HepG2 (cell line): Measurements from ENCODE around the gene SPSB1. TPM values are rescaled to one million over a fixed set of nuclear protein-coding genes. Genes with fewer than 3 reads are reported as not detected.

Source experiments
- ATAC-seq: fragments of 200-7000 bp; cut with Tn5 transposase; 3 replicates; pipeline ENCODE4 v1.9.1; 2020; ENCODE audit warnings: mild to moderate bottlenecking, moderate library complexity
- BruUV-seq: library from RNA; stranded (reverse); fragments of 400-500 nt; replicated peaks from 2 replicates; lab custom pipeline; 2021; lab: Mats Ljungman, UMichigan
- CTCF ChIA-PET: fragments of 300-600 bp; formaldehyde crosslinking; extraction: SDS; loops from one replicate; lab custom pipeline; 2021; ENCODE audit warnings: low total read pairs, inconsistent platforms, low intra/inter-chr PET ratio; lab: Yijun Ruan, JAX
- POLR2A ChIA-PET: fragments of 350-600 bp; sonication (Branson Sonifier 250); formaldehyde crosslinking; loops from one replicate; lab custom pipeline; 2020; ENCODE audit warnings: antibody characterized with exemption, inconsistent platforms; lab: Yijun Ruan, JAX
- DNase-seq: peaks from one replicate; pipeline ENCODE4 v3.0.0-alpha.2; 2015; ENCODE audit warnings: low spot score
- FAIRE-seq: peaks from 3 replicates; lab custom pipeline; 2011; peaks lifted over from hg19 to GRCh38; lab: Jason Lieb, UNC
- H2AFZ ChIP-seq: one replicate; pipeline ENCODE4 v1.6.1; 2011; ENCODE audit warnings: low read length, inconsistent platforms
- H3K27ac ChIP-seq: fragments of 300-600 bp; 3 replicates; pipeline ENCODE4 v1.8.0; 2011; ENCODE audit warnings: mixed run types, mild to moderate bottlenecking, mixed read lengths, low read length, inconsistent platforms; ENCODE audit not compliant: insufficient read depth; ENCODE audit errors: extremely low read length
- H3K27me3 ChIP-seq, 2 experiments: fragments of 200-600 bp in 1 of 2; 2 replicates in 1 of 2; 3 replicates in 1 of 2; pipeline versions ENCODE4 v1.6.0 to v1.8.0; 2011; ENCODE audit warnings: low read length in 2 of 2, mild to moderate bottlenecking in 2 of 2, moderate library complexity in 2 of 2, inconsistent platforms in 1 of 2; ENCODE audit not compliant: insufficient read depth in 2 of 2, control insufficient read depth in 1 of 2
- H3K36me3 ChIP-seq, 2 experiments: fragments of 200-600 bp in 1 of 2; replicated peaks in 1 of 2; 2 replicates in 1 of 2; 3 replicates in 1 of 2; pipeline versions ENCODE4 v1.5.1 to v1.8.0; 2011; ENCODE audit warnings: low read length in 2 of 2, inconsistent platforms in 1 of 2; ENCODE audit not compliant: insufficient read depth in 2 of 2, control insufficient read depth in 1 of 2
- H3K4me1 ChIP-seq: 2 replicates; pipeline ENCODE4 v1.5.1; 2012; ENCODE audit warnings: low read length, inconsistent platforms; ENCODE audit not compliant: insufficient read depth
- H3K4me2 ChIP-seq: 2 replicates; pipeline ENCODE4 v1.6.0; 2011; ENCODE audit warnings: low read depth, low read length, inconsistent platforms
- H3K4me3 ChIP-seq, 3 experiments: fragments of 200-600 bp in 1 of 3; sonication (generic), shearing (Covaris generic) in 1 of 3; replicated peaks in 1 of 3; 2 replicates each; pipeline ENCODE4 v1.5.1; 2011 to 2016; ENCODE audit warnings: low read length in 3 of 3, inconsistent platforms in 2 of 3, low read depth in 2 of 3, mild to moderate bottlenecking in 2 of 3, control low read depth in 1 of 3, mixed read lengths in 1 of 3; ENCODE audit not compliant: insufficient read depth in 1 of 3
- H3K79me2 ChIP-seq: one replicate; pipeline ENCODE4 v1.6.1; 2011; ENCODE audit warnings: low read length, inconsistent platforms; ENCODE audit not compliant: insufficient read depth
- H3K9ac ChIP-seq: 2 replicates; pipeline ENCODE4 v1.6.0; 2011; ENCODE audit warnings: mild to moderate bottlenecking, low read depth, low read length, inconsistent platforms; ENCODE audit not compliant: insufficient read depth
- H3K9me3 ChIP-seq: 2 replicates; pipeline ENCODE4 v1.5.1; 2012; ENCODE audit warnings: mild to moderate bottlenecking, low read length
- H4K20me1 ChIP-seq: 2 replicates; pipeline ENCODE4 v1.6.0; 2011; ENCODE audit warnings: inconsistent platforms, mild to moderate bottlenecking, low read length, moderate library complexity; ENCODE audit not compliant: insufficient read depth
- BRD4 ChIP-seq: sonication (generic); formaldehyde crosslinking; IDR thresholded peaks from 2 replicates; pipeline ENCODE4 v1.4.0; 2020; ENCODE audit warnings: missing genetic modification reagents
- KLF13 ChIP-seq: sonication (generic); formaldehyde crosslinking; IDR thresholded peaks from 2 replicates; pipeline ENCODE4 v1.4.0; 2020; ENCODE audit warnings: mild to moderate bottlenecking, missing genetic modification reagents
- SMYD3 ChIP-seq: sonication (generic); formaldehyde crosslinking; IDR thresholded peaks from 2 replicates; pipeline ENCODE4 v1.8.1; 2023; ENCODE audit warnings: mild to moderate bottlenecking, missing genetic modification reagents
- ZNF101 ChIP-seq: sonication (generic); formaldehyde crosslinking; IDR thresholded peaks from 2 replicates; pipeline ENCODE4 v1.4.0; 2020; ENCODE audit warnings: mild to moderate bottlenecking, low read depth, missing genetic modification reagents, borderline replicate concordance
- ZNF207 ChIP-seq: fragments of 450-650 bp; IDR thresholded peaks from 2 replicates; pipeline ENCODE4 v1.6.1; 2016; ENCODE audit warnings: antibody characterized with exemption, borderline replicate concordance
- ZNF501 ChIP-seq: sonication (generic); formaldehyde crosslinking; IDR thresholded peaks from 2 replicates; pipeline ENCODE4 v1.5.1; 2020; ENCODE audit warnings: mild to moderate bottlenecking, moderate library complexity, missing genetic modification reagents
- ZNF569 ChIP-seq: sonication (generic); formaldehyde crosslinking; IDR thresholded peaks from 2 replicates; pipeline ENCODE4 v1.5.0; 2020; ENCODE audit warnings: mild to moderate bottlenecking, missing genetic modification reagents, moderate library complexity, borderline replicate concordance
- ZNF883 ChIP-seq: sonication (generic); formaldehyde crosslinking; IDR thresholded peaks from 2 replicates; pipeline ENCODE4 v1.5.1; 2020; ENCODE audit warnings: mild to moderate bottlenecking, missing genetic modification reagents; ENCODE audit errors: not compliant biosample characterization
- WGBS: methylation state at CpG from one replicate; pipeline ENCODE4 v1.1.6; 2017; ENCODE audit warnings: low lambda C conversion rate; 5-methylcytosine and 5-hydroxymethylcytosine counted together
- in situ Hi-C: cut with HindIII; loops from 2 replicates; pipeline ENCODE4 v1.10.0; 2017; ENCODE audit warnings: low pct_unique_long_range_greater_than_20kb; ENCODE audit not compliant: extremely low pct_ligation_motif_present
- intact Hi-C: fragments of 100-400 bp; cut with micrococcal nuclease; formaldehyde crosslinking; loops from one replicate; pipeline ENCODE4 v1.10.0; 2022; ENCODE audit not compliant: unreplicated experiment
- polyA plus RNA-seq, 8 experiments: library from polyadenylated mRNA; depleted of rRNA in 3 of 8; stranded (reverse) in 7 of 8; unstranded in 1 of 8; fragments of >200 nt; fragmentation: Illumina TruSeq in 4 of 8; extraction: Trizol in 4 of 8; gene quantifications; 2 replicates each; pipeline versions ENCODE4 v1.2.1 to v1.2.3, GENCODE V29; 2011 to 2016; ENCODE audit warnings: low read depth in 4 of 8, missing spikeins in 1 of 8, mixed read lengths in 1 of 8; ENCODE audit not compliant: insufficient read depth in 1 of 8
- total RNA-seq, 5 experiments: library from RNA; depleted of rRNA; stranded (reverse); fragments of >200 nt; fragmentation: Illumina TruSeq; extraction: Trizol; gene quantifications; 2 replicates each; pipeline ENCODE4 v1.2.3, GENCODE V29; 2016; ENCODE audit warnings: low read depth in 1 of 5
- TF ChIP-seq, protein P1 (sequence below): IDR thresholded peaks from 2 replicates; pipeline ENCODE4 v1.6.1; 2016; ENCODE audit warnings: low read depth, borderline replicate concordance

The SPSB1 gene
- total and polyA plus RNA-seq, 2 of the 13 experiments (the other 11 are each of a cell fraction or from before 2014, with no cell fraction given): 5.0 to 8.0 TPM

DNA sequence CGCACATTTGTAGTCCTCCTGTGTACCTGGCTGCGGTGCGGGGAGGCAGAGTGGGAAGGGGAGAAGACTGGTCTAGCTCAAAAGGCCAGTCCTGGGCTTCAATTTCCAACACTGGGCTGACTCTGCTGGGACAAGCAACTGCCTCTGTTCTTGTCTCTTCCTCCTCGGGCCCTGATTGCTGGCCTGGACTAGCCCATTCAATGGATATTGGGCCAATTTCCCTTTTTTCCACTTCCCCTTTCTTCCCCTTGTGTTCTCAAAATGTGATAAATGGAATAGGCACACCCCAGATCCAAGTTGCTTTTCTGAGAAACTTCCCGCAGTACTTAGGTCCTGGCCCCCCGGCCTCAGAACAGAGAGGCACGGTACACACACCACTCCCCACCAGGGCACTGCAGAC lies 48.2 kb downstream of the SPSB1 start:
- no peaks in the 10 kb centered on the region for H4K20me1 ChIP-seq
- whole genome bisulfite sequencing: 98% methylated on average over 5 of the region's 7 CpGs
- H3K9ac ChIP-seq: no peak overlapping the region
- in situ Hi-C loops: no loop called here
- no peak for FAIRE-seq
- POLR2A ChIA-PET: no interaction called here
- no peak overlapping the region for H3K4me3 ChIP-seq
- CTCF ChIA-PET: no interaction called here
- no peaks in the 10 kb centered on the region for H3K36me3 ChIP-seq
- no peak for DNase-seq
- H3K27ac ChIP-seq: no peak overlapping the region
- intact Hi-C loops: no loop called here
- no peak for ATAC-seq
- no TSS peak for BruUV-seq
- H3K9me3 ChIP-seq: no peaks in the 10 kb centered on the region
- no peak for TF ChIP-seq ZNF883 (CRISPR knock-in tag)
- no peak for TF ChIP-seq SMYD3
- TF ChIP-seq ZNF207: no peak
- no peak for TF ChIP-seq KLF13 (CRISPR knock-in tag)
- no peak for TF ChIP-seq ZNF569
- TF ChIP-seq ZNF101 (CRISPR knock-in tag): no peak
- TF ChIP-seq, all 625 proteins: peak for 0
- no peaks in the 10 kb centered on the region for H3K27me3 ChIP-seq
- H3K4me2 ChIP-seq: no peak overlapping the region
- H2AFZ ChIP-seq: no peak overlapping the region
- no peaks in the 10 kb centered on the region for H3K79me2 ChIP-seq
- peaks cover 13% of the 10 kb centered on the region for H3K4me1 ChIP-seq

DNA sequence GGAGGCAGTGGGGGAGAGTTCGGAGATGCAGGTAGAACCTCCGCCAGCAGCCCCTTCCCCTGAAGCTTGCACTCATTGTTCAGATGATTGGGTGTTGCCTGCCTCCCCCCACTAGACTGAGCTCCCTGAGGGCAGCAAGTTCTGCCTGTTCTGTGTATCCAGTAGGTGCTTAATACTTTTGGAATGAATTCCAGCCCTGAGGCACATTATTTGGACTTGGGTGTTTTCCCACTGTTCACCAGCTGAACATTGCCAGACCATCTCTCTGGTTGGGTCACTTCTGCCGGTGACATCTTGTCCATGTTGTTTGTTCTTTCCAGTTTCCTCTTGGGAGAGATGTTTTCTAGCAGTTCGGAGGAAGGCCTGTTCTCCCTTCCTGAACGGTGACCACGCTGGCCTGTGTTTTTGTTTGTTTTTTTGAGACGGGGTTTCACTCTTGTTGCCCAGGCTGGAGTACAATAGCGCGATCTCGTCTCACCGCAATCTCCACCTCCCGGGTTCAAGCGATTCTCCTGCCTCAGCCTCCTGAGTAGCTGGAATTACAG lies 48.7 kb downstream of the SPSB1 start:
- no peak for ATAC-seq
- DNase-seq: no peak
- no TSS peak for BruUV-seq
- intact Hi-C loops (no loop called here), in situ Hi-C loops (no loop called here)
- no peak overlapping the region for H2AFZ ChIP-seq
- no peaks in the 10 kb centered on the region for H3K79me2 ChIP-seq
- no peaks in the 10 kb centered on the region for H3K27me3 ChIP-seq
- H4K20me1 ChIP-seq: 0 out of 2 replicates have a peak, but pooled peaks cover 2% of the 10 kb centered on the region
- FAIRE-seq: no peak
- no peak overlapping the region for H3K27ac ChIP-seq
- ChIA-PET CTCF (no interaction called here), POLR2A (no interaction called here)
- no peaks in the 10 kb centered on the region for H3K36me3 ChIP-seq
- 96% methylated on average over 12 of the region's 13 CpGs for WGBS
- H3K4me1 ChIP-seq: peaks cover 18% of the 10 kb centered on the region
- no peak overlapping the region for H3K4me3 ChIP-seq
- H3K9ac ChIP-seq: no peak overlapping the region
- H3K9me3 ChIP-seq: no peaks in the 10 kb centered on the region
- TF ChIP-seq BRD4: no peak
- TF ChIP-seq, protein P1, sequence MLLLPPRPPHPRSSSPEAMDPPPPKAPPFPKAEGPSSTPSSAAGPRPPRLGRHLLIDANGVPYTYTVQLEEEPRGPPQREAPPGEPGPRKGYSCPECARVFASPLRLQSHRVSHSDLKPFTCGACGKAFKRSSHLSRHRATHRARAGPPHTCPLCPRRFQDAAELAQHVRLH (CRISPR knock-in tag): no peak
- TF ChIP-seq ZNF501 (CRISPR knock-in tag): no peak
- no peak overlapping the region for H3K4me2 ChIP-seq
